Measurements from ENCODE around the gene RSF1.

DNA sequence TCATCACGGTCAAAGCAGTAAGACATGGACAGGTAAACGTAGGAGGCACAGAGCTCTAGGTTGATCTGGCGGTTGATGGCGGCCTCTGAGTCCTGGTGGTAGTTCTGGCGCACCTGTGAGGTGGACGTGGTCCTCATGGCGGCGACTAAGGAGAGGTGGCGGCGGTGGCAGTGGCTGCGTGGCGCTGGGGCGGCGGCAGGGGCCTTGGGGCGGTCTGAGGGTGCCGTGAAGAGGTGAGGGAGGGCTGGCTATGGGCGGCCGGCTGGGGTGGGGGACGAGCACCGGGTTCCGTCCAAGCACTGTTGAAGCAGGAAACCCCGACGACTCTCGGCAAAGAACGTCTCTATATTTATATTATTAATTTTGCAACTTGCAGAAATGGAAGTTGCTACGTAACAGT is 85.6 kb downstream of the RSF1 start:
- TF ChIP-seq, protein P1, sequence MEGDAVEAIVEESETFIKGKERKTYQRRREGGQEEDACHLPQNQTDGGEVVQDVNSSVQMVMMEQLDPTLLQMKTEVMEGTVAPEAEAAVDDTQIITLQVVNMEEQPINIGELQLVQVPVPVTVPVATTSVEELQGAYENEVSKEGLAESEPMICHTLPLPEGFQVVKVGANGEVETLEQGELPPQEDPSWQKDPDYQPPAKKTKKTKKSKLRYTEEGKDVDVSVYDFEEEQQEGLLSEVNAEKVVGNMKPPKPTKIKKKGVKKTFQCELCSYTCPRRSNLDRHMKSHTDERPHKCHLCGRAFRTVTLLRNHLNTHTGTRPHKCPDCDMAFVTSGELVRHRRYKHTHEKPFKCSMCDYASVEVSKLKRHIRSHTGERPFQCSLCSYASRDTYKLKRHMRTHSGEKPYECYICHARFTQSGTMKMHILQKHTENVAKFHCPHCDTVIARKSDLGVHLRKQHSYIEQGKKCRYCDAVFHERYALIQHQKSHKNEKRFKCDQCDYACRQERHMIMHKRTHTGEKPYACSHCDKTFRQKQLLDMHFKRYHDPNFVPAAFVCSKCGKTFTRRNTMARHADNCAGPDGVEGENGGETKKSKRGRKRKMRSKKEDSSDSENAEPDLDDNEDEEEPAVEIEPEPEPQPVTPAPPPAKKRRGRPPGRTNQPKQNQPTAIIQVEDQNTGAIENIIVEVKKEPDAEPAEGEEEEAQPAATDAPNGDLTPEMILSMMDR (IDR thresholded peaks at IDR 0.05) = no peak
- no peak for TF ChIP-seq POLR2A (IDR thresholded peaks at IDR 0.05)
